Measurements from ENCODE around the gene PCF11.

Gene PCF11

DNA sequence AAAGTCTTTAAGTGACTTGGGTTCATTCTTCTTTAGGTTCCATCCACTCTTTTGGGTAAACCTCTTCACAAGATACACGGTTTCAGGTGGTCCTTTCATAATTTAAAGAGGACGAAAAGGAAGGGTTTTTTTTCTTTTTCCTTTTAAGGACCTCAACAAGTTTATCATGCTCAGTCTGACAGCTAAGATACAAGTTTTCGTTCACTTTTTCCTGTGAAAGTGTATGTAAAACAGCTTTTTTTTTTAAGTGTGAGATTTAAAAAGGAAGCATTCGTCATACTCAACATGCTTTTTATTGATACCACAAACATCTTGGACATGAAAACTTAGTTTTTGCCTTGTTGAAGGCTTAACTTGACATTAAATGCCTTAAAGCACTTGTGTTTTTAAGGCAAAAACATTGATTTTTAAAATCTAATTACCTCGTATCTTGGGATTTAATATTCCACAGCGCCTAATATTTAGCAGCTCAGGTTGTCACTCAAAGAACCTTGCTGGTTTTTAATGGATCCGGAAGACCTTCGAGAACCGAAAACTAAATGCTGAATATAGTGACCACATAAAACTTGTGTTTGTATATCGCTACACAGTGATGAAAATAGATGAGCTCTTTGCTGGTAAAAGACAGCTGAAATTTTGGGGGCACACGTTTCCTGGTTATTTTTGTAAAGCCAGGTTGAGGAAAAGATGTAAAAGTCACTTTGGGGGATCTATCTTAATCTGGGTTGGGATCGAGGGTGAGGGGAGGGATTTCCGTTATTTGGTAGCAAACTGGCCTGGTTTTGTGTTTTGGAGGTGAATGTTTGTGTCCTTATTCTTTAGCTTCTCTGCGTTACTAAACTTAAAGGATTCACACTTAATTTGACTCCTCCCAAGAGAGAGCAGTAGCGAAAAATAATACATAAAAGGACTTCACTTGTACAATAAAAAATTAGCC, 2.3 kb downstream of the PCF11 start:
- Mint-ChIP-seq H3K27me3 (no peaks in the 10 kb centered on the region), H3K36me3 (ENCODE audit: insufficient read depth) (peaks cover 72% of the 10 kb centered on the region), H3K4me1 (ENCODE audit: low read depth in 2 of 2) (peaks cover 24 to 41% of the 10 kb centered on the region in 2 donors), H3K4me3 (peak overlapping the region; percentile 96 to 100), H3K9me3 (no peaks in the 10 kb centered on the region), H3K27ac (peak overlapping the region; percentile 77 to 99)
- DNase-seq (no peak), ATAC-seq (replicated peaks) (no peak)

DNA sequence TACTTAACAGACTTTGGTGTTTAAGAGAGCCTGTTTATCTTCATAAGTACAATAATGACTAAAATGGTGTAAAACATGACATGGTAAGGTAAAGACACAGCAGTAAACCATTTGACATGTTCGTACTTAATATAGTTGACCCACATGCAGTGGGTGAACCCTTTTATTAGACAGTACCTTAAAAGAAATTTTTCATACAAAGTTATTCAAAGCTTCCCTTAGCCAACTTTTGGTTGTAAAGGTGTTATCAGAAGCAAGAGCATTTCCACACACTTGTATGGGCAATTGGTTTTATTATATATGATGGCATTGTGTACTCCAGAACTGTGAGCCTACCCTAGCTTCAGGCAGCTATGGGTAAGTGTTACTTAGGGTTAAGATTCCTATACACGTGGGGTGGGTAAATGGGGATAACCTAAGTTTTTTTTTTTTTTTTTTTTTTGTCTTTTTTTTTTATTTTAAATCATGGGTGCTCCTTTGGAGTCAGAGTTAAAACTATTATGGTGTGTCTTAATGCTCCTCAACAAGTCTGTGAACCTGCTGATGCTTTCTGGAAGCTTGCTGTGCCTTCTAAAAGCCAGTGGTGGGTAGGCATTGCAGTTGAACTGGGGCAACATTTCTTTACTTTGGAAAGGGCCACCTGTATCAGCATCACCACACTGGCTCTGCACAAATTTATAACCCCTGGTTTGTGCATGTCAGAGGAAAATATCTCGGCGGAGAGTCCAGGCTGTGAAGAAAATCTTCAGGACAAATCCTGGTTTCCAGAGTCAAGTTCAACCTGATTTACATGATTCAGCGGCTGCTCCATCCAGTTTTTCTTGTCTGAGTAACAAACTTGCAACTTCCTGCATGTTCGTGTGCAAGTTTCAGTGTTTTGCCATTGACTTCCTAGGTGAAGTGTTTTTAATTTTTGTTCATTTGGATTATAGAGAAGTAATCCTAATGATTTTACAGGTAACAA, 3.3 kb downstream of the PCF11 start:
- H3K27me3 Mint-ChIP-seq: no peaks in the 10 kb centered on the region
- peak overlapping the region; percentile 77 to 99 for H3K27ac Mint-ChIP-seq
- ATAC-seq (replicated peaks): no peak
- H3K4me1 Mint-ChIP-seq (ENCODE audit: low read depth in 2 of 2): peaks cover 24 to 44% of the 10 kb centered on the region in 2 donors
- peak in 1 of 3 experiments; percentile 9 for DNase-seq
- peak overlapping the region; percentile 96 to 100 for H3K4me3 Mint-ChIP-seq
- H3K36me3 Mint-ChIP-seq (ENCODE audit: insufficient read depth): peaks cover 80% of the 10 kb centered on the region
- no peaks in the 10 kb centered on the region for H3K9me3 Mint-ChIP-seq

DNA sequence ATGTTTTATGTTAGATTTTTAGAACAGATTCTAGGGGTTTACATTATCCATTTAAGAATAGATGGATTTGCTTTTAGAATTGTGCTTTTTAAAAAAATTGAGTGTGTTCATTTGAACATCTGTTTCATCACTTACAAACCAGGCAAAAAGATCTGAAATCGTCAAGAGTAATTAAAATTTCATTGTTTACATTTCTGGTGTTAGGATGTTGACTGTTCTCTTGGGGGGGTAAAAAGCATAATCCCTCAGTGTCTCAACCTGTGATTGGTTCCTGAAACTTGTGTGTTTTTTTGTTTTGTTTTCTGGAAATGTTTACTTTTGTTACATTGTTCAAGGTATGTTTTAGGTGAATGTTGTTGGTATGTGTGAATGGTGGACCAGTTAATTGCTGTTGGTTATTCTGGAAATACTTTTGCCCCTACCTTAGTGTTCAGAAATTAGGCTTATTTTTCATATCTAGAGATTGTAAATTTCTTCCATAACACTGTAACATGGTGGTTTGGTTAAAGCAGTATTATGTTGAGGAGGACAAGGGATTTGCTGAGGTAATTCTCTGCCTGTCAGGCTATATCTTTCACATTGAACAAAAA, 4.8 kb downstream of the PCF11 start:
- DNase-seq (no peak), ATAC-seq (replicated peaks) (no peak)
- Mint-ChIP-seq H3K4me3 (peak overlapping the region; percentile 96 to 100), H3K27ac (peak overlapping the region; percentile 77 to 99), H3K4me1 (ENCODE audit: low read depth in 2 of 2) (peaks cover 30 to 56% of the 10 kb centered on the region in 2 donors), H3K27me3 (no peaks in the 10 kb centered on the region), H3K9me3 (no peaks in the 10 kb centered on the region), H3K36me3 (ENCODE audit: insufficient read depth) (peaks cover 80% of the 10 kb centered on the region)

DNA sequence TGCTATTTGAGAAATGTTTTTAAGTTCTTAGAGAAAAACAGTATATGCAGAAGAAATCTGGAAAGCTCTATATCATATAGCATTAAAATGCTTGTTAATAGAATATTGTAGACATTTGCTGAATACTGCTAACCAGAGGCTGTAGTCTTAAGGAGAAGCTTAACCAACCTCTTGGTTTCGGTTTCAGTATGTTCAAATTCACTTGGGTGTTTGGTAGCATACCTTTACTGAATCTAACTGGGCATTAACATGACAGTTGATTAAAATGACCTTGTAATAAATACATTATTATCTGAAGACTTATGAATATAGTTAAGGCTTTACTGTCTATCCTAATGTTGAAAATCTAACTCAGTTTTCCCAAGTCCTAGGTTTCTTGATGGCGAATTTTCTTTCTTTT, 5.4 kb downstream of the PCF11 start:
- ATAC-seq (replicated peaks): peak; percentile 62
- H3K4me1 Mint-ChIP-seq (ENCODE audit: low read depth in 2 of 2): peaks cover 31 to 60% of the 10 kb centered on the region in 2 donors
- no peaks in the 10 kb centered on the region for H3K27me3 Mint-ChIP-seq
- peaks cover 80% of the 10 kb centered on the region for H3K36me3 Mint-ChIP-seq (ENCODE audit: insufficient read depth)
- H3K27ac Mint-ChIP-seq: peak overlapping the region; percentile 77 to 99
- no peaks in the 10 kb centered on the region for H3K9me3 Mint-ChIP-seq
- DNase-seq: no peak
- H3K4me3 Mint-ChIP-seq: peak overlapping the region; percentile 96 to 100

DNA sequence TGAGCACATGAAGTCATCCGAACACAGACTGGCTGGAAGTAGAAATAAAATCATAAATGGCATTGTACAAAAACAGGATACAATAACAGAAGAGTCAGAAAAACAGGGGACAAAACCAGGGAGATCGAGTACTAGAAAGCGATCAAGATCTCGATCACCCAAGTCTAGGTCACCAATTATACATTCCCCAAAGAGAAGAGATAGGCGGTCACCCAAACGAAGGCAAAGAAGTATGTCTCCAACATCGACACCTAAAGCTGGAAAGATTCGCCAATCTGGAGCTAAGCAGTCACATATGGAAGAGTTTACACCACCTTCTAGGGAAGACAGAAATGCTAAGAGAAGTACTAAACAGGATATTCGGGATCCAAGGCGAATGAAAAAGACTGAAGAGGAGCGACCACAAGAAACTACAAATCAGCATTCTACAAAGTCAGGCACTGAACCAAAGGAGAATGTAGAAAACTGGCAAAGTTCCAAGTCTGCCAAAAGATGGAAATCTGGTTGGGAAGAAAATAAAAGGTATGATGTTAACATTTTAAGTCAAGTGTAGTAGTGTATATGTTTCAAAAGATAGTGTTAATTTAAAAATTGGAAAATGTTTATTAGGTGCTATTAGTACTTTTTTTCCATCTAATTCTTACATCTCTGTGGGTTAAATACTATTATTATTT, 9.4 kb downstream of the PCF11 start:
- ATAC-seq (replicated peaks): no peak
- Mint-ChIP-seq H3K9me3 (no peaks in the 10 kb centered on the region), H3K27me3 (no peaks in the 10 kb centered on the region), H3K4me3 (peak overlapping the region in 1 of 2 donors; percentile 7), H3K36me3 (ENCODE audit: insufficient read depth) (peaks cover 82% of the 10 kb centered on the region), H3K4me1 (ENCODE audit: low read depth in 2 of 2) (peaks cover 44 to 69% of the 10 kb centered on the region in 2 donors), H3K27ac (peak overlapping the region in 1 of 2 donors; percentile 20)
- DNase-seq: no peak

DNA sequence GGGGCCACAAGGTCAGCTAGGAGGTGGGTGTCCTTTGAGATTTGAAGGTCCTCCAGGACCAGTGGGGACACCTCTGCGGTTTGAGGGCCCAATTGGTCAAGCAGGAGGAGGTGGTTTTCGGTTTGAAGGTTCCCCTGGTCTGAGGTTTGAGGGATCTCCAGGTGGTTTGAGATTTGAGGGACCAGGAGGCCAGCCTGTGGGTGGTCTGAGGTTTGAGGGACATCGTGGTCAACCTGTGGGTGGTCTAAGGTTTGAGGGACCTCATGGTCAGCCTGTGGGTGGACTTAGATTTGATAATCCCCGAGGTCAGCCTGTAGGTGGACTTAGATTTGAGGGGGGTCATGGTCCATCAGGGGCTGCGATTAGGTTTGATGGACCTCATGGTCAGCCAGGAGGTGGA, 11.8 kb downstream of the PCF11 start:
- H3K4me1 Mint-ChIP-seq (ENCODE audit: low read depth in 2 of 2): peaks cover 49 to 71% of the 10 kb centered on the region in 2 donors
- H3K4me3 Mint-ChIP-seq: peak overlapping the region; percentile 45 to 50
- no peaks in the 10 kb centered on the region for H3K9me3 Mint-ChIP-seq
- H3K36me3 Mint-ChIP-seq (ENCODE audit: insufficient read depth): peaks cover 91% of the 10 kb centered on the region
- DNase-seq: no peak
- ATAC-seq (replicated peaks): no peak
- H3K27me3 Mint-ChIP-seq: no peaks in the 10 kb centered on the region
- H3K27ac Mint-ChIP-seq: peak overlapping the region; percentile 3 to 30

DNA sequence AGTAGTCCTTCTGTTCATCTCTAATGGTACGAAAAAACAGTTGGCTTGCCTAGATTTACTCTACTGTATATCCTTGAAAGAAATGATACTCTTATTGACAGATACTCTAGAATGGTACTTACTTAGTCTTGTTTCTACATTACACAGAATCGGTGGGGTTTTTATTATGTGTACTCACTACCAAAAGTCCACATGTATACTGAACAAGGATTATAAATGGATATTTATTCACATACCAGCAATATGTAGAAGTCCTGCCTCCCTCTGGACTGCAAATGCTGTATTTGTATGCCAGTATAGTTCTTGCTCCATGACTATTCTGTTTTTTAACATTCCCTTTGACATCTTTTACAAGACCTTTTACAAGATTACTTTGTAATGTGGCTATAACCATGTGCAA, 13.9 kb downstream of the PCF11 start:
- Mint-ChIP-seq H3K36me3 (ENCODE audit: insufficient read depth) (peaks cover 93% of the 10 kb centered on the region), H3K27ac (peak overlapping the region; percentile 75 to 84), H3K27me3 (no peaks in the 10 kb centered on the region), H3K9me3 (no peaks in the 10 kb centered on the region), H3K4me1 (ENCODE audit: low read depth in 2 of 2) (peaks cover 54 to 75% of the 10 kb centered on the region in 2 donors), H3K4me3 (peak overlapping the region; percentile 71 to 76)
- ATAC-seq (replicated peaks) (no peak), DNase-seq (no peak)

DNA sequence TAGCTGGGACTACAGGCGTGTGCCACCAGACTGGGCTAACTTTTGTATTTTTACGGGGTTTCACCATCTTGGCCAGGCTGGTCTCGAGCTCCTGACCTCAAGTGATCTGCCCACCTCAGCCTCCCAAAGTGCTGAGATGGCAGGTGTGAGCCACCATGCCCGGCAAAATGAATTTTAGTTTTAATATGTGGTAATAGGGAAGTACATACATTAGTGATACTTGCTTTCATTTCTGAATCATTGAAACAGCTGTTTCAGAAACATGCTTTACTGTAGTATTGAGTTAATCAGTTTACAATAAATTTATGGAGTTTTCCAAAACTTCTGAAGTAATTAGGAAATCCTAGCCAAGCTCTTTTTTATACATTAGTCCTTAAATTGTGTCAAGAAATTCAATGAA, 15.6 kb downstream of the PCF11 start:
- Mint-ChIP-seq H3K4me3 (peak overlapping the region; percentile 71 to 76), H3K4me1 (ENCODE audit: low read depth in 2 of 2) (peaks cover 51 to 70% of the 10 kb centered on the region in 2 donors), H3K9me3 (no peaks in the 10 kb centered on the region), H3K27me3 (no peaks in the 10 kb centered on the region), H3K27ac (peak overlapping the region; percentile 75 to 84), H3K36me3 (ENCODE audit: insufficient read depth) (peaks cover 93% of the 10 kb centered on the region)
- no peak for ATAC-seq (replicated peaks)
- DNase-seq: no peak

DNA sequence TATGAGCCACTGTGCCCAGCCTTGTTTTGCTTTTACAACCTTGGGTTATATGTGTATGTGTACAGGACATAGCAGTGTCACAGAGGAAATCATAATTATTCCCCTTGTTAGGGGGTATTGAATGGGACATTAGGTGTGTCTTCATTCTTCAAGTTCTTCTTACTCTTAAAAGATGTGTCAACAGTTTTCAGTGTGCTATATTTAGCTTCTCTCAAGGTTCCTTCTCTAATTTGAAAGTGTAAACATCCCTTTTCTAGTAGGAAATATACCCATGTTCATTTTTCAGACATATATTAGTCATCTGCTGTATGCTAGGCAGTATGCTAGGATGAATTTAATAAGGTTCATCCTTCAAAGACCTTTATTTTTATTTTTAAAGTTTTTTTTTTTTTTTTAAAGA, 17.1 kb downstream of the PCF11 start:
- DNase-seq: no peak
- no peaks in the 10 kb centered on the region for H3K9me3 Mint-ChIP-seq
- no peak for ATAC-seq (replicated peaks)
- H3K27ac Mint-ChIP-seq: no peak overlapping the region
- H3K27me3 Mint-ChIP-seq: no peaks in the 10 kb centered on the region
- peak overlapping the region; percentile 38 to 71 for H3K4me3 Mint-ChIP-seq
- H3K4me1 Mint-ChIP-seq (ENCODE audit: low read depth in 2 of 2): peaks cover 40 to 56% of the 10 kb centered on the region in 2 donors
- peaks cover 91% of the 10 kb centered on the region for H3K36me3 Mint-ChIP-seq (ENCODE audit: insufficient read depth)

DNA sequence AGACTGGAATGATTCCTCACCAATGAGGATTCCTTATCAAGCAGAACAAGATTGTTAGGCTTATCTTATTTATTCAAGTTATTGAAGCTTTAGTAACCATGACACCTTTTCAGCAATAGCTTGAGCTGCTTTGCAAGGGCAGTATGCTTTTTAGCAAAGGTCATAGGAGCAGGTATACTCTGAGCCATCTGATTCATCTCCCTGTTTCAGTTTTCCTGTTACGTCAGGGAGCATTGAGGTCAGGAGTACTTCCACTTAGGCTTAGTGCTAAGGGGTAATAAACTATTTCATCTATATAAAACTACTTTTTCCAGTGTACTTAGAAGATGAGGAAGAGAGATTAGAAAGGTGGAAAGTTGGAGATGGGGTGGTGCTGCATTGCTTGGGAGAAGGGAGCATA, 18.9 kb downstream of the PCF11 start:
- Mint-ChIP-seq H3K27me3 (no peaks in the 10 kb centered on the region), H3K4me3 (peak overlapping the region; percentile 5 to 7), H3K27ac (peak overlapping the region in 1 of 2 donors; percentile 88), H3K9me3 (no peaks in the 10 kb centered on the region), H3K4me1 (ENCODE audit: low read depth in 2 of 2) (peaks cover 30 to 48% of the 10 kb centered on the region in 2 donors), H3K36me3 (ENCODE audit: insufficient read depth) (peaks cover 91% of the 10 kb centered on the region)
- DNase-seq: no peak
- no peak for ATAC-seq (replicated peaks)

DNA sequence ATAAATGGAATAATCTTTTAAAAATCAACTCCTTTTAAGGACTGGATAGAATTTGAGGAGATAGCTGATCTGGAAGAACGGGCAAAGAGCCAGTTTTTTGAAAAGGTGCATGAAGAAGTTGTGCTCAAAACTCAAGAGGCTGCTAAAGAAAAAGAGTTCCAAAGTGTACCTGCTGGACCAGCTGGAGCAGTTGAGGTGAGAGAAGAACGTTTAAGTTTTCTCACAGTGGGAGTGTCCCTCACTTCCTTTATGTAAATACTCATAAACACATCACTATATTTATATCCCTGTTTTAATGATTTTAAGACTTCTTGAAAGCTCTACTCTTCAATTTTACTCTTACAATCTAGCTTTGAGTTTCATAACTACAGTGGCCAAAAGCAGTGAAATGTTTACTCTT, 24.9 kb downstream of the PCF11 start:
- DNase-seq: no peak
- Mint-ChIP-seq H3K4me1 (ENCODE audit: low read depth in 2 of 2) (peaks cover 9 to 24% of the 10 kb centered on the region in 2 donors), H3K36me3 (ENCODE audit: insufficient read depth) (peaks cover 96% of the 10 kb centered on the region), H3K27me3 (no peaks in the 10 kb centered on the region), H3K9me3 (no peaks in the 10 kb centered on the region), H3K4me3 (no peak overlapping the region), H3K27ac (peak overlapping the region; percentile 56 to 75)
- no peak for ATAC-seq (replicated peaks)

DNA sequence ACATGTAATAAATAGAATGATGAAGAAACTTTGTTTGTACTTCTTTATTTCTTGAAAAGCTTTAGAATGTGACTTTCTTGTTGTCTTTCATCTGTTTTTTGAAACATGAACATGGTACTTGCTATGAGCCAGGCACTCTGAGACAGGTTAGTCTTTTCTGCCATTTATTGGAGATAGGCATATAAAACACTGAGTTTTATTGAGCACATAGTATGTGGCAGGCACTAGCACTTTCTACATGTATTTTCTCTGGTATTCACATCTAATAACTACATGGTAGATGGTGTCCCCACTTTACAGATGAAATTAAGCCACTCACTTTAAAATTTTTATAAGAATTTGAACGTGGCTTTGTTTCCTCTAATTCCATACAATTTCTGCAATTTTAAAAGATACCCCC, 28.8 kb downstream of the PCF11 start:
- peaks cover 9 to 20% of the 10 kb centered on the region in 2 donors for H3K4me1 Mint-ChIP-seq (ENCODE audit: low read depth in 2 of 2)
- no peak overlapping the region for H3K4me3 Mint-ChIP-seq
- H3K27me3 Mint-ChIP-seq: no peaks in the 10 kb centered on the region
- H3K36me3 Mint-ChIP-seq (ENCODE audit: insufficient read depth): peaks cover 94% of the 10 kb centered on the region
- DNase-seq (no peak), ATAC-seq (replicated peaks) (no peak)
- no peaks in the 10 kb centered on the region for H3K9me3 Mint-ChIP-seq
- H3K27ac Mint-ChIP-seq: peak overlapping the region in 1 of 2 donors; percentile 75
